BJ (cell line): Measurements from ENCODE around the gene SEL1L. TPM values are rescaled to one million over a fixed set of nuclear protein-coding genes. Genes with fewer than 3 reads are reported as not detected.
A peak's percentile ranks its signal among the peaks of the same experiment; 100 is the strongest.

Experiments
- CTCF ChIA-PET: fragments of 350-600 bp; formaldehyde crosslinking; extraction: SDS; loops from one replicate; lab custom pipeline; 2021; ENCODE audit warnings: antibody characterized with exemption, inconsistent platforms; lab: Yijun Ruan, JAX
- POLR2A ChIA-PET: fragments of 300-600 bp; sonication (Branson Sonifier 250); formaldehyde crosslinking; extraction: SDS; loops from one replicate; lab custom pipeline; 2021; ENCODE audit warnings: antibody characterized with exemption; lab: Charles Lee
- DNase-seq: peaks from one replicate; pipeline ENCODE4 v3.0.0-alpha.2; 2011; ENCODE audit warnings: low read depth
- H3K27me3 ChIP-seq: 2 replicates; pipeline ENCODE4 v1.6.0; 2011; ENCODE audit warnings: low read length; ENCODE audit not compliant: control insufficient read depth, insufficient read depth
- H3K36me3 ChIP-seq: 2 replicates; pipeline ENCODE4 v1.5.1; 2011; ENCODE audit warnings: low read length; ENCODE audit not compliant: control insufficient read depth, insufficient read depth
- H3K4me3 ChIP-seq: 2 replicates; pipeline ENCODE4 v1.5.1; 2011; ENCODE audit warnings: low read depth, mild to moderate bottlenecking, control low read depth, low read length
- CTCF ChIP-seq: IDR thresholded peaks from 2 replicates; pipeline ENCODE4 v1.5.1; 2011; ENCODE audit warnings: low read depth, mild to moderate bottlenecking, control low read depth, inconsistent platforms, low read length, moderate library complexity; ENCODE audit not compliant: insufficient read depth
- polyA plus RNA-seq: library from polyadenylated mRNA; depleted of rRNA; stranded (reverse); fragments of >200 nt; gene quantifications from 2 replicates; pipeline ENCODE4 v1.2.3, GENCODE V29; 2011

Gene SEL1L
- polyA plus RNA-seq, 1 experiment = 21.7 TPM

GRCh38 chr14:81536241-81536771 lies 2.7 kb upstream of the SEL1L start:
- no peak for DNase-seq
- TF ChIP-seq CTCF = no peak
- no peaks in the 10 kb centered on the region for H3K36me3 ChIP-seq
- ChIA-PET CTCF (no interaction called here), POLR2A (no interaction called here)
- no peaks in the 10 kb centered on the region for H3K27me3 ChIP-seq
- H3K4me3 ChIP-seq = no peak overlapping the region

- H3K4me3 ChIP-seq = no peak overlapping the region
- TF ChIP-seq CTCF = no peak
- H3K27me3 ChIP-seq = no peaks in the 10 kb centered on the region
- CTCF ChIA-PET = no interaction called here
- H3K36me3 ChIP-seq = no peaks in the 10 kb centered on the region
- POLR2A ChIA-PET = no interaction called here
- no peak for DNase-seq
Measured at GRCh38 chr14:81535396-81536164, 1.9 kb upstream of the SEL1L start.

- ChIA-PET CTCF (no interaction called here), POLR2A (no interaction called here)
- no peak for DNase-seq
- Histone ChIP-seq H3K36me3 (no peaks in the 10 kb centered on the region), H3K4me3 (no peak overlapping the region), H3K27me3 (no peaks in the 10 kb centered on the region)
- TF ChIP-seq CTCF = no peak
Measured at GRCh38 chr14:81534510-81535074, 939 bp upstream of the SEL1L start.

DNA sequence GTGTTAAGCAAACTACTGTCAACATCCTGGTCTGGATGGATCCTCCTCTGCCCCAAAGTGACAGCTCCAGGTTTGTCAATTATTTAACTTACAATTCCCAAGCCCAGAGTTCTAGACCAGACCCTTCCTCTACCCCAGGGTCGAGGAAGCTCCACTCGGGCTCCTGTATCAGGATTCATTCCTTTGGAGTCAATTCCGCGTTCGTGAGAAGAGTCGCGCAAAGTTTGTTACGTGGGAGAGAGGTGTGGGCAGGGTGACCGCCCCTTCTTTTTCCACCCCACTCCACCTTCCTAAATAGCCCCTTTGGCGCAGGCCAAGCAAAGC lies 479 bp downstream of the SEL1L start:
- CTCF ChIA-PET = interaction anchor here (0.7 kb wide), 1 partner anchor 20 kb away, joined by 3 read pairs; no protein-coding TSS in a partner anchor
- H3K36me3 ChIP-seq = no peaks in the 10 kb centered on the region
- no peak for DNase-seq
- no peaks in the 10 kb centered on the region for H3K27me3 ChIP-seq
- TF ChIP-seq CTCF = no peak
- peak overlapping the region; percentile 80 for H3K4me3 ChIP-seq
- POLR2A ChIA-PET = interaction anchor here (0.6 kb wide), 1 partner anchor 16 kb away, joined by 3 read pairs; no protein-coding TSS in a partner anchor

DNA sequence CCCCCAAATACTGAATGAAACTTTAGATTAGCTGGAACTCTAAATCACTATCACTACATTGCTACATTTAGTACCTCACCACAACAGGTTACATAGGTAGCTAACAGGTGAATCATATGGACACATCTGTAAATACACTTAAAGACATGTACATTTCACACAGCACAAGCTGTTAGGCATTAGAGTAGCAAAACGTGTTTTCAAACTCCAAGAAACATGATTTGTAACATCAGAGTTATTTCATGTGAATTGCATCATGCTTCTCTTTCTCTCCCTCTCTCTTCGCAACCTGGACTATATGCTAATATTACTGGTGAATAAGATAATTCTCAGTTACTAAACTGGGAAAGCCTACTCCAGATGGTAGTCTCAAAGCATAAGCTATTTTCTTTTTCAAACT lies 4.3 kb downstream of the SEL1L start:
- Histone ChIP-seq H3K27me3 (no peaks in the 10 kb centered on the region), H3K36me3 (no peaks in the 10 kb centered on the region; the same call in 1 of the 2 replicates), H3K4me3 (no peak overlapping the region)
- ChIA-PET POLR2A (no interaction called here), CTCF (no interaction called here)
- DNase-seq = peak; percentile 27
- TF ChIP-seq CTCF = no peak
